Fibroblast of lung (primary cell): Measurements from ENCODE around the gene LDAH.

Experiments
- EZH2 ChIP-seq: IDR thresholded peaks from 2 replicates; pipeline ENCODE4 v1.5.1; 2012; ENCODE audit warnings: low read length, control low read depth, mild to moderate bottlenecking; ENCODE audit errors: missing control alignments
- TF ChIP-seq, protein P1 (sequence below), 2 donors: IDR thresholded peaks in 1 of 2; conservative IDR thresholded peaks in 1 of 2; 1 replicate in 1 of 2; 2 replicates in 1 of 2; pipeline ENCODE4 v1.5.1; 2011 to 2012; ENCODE audit warnings: low read length in 2 of 2, control low read depth in 1 of 2, inconsistent platforms in 1 of 2, low read depth in 1 of 2, mild to moderate bottlenecking in 1 of 2

DNA sequence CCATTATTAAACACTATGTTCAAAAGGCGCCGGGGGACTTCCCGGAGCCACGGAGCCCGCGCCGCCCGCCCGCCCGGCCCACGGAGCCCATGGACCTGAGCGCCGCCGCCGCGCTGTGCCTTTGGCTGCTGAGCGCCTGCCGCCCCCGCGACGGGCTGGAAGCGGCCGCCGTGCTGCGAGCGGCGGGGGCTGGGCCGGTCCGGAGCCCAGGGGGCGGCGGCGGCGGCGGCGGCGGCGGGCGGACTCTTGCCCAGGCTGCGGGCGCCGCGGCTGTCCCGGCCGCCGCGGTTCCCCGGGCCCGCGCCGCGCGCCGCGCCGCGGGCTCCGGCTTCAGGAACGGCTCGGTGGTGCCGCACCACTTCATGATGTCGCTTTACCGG lies 155.8 kb downstream of the LDAH start:
- TF ChIP-seq, protein P1, sequence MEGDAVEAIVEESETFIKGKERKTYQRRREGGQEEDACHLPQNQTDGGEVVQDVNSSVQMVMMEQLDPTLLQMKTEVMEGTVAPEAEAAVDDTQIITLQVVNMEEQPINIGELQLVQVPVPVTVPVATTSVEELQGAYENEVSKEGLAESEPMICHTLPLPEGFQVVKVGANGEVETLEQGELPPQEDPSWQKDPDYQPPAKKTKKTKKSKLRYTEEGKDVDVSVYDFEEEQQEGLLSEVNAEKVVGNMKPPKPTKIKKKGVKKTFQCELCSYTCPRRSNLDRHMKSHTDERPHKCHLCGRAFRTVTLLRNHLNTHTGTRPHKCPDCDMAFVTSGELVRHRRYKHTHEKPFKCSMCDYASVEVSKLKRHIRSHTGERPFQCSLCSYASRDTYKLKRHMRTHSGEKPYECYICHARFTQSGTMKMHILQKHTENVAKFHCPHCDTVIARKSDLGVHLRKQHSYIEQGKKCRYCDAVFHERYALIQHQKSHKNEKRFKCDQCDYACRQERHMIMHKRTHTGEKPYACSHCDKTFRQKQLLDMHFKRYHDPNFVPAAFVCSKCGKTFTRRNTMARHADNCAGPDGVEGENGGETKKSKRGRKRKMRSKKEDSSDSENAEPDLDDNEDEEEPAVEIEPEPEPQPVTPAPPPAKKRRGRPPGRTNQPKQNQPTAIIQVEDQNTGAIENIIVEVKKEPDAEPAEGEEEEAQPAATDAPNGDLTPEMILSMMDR (conservative IDR thresholded peaks at IDR 0.05 in 1 of 2, IDR thresholded peaks at IDR 0.05 in 1 of 2; ENCODE audit: low read depth in 1 of 2, low read length in 2 of 2), result no peak
- TF ChIP-seq EZH2, result no peak
